ENCODE results near the gene PTPRJ. TPM values are rescaled to one million over a fixed set of nuclear protein-coding genes. Genes with fewer than 3 reads are reported as not detected.

The PTPRJ gene
- total and polyA plus RNA-seq, 2 of the 4 experiments (the other 2 are of a cell fraction): 5.6 to 14.9 TPM

DNA sequence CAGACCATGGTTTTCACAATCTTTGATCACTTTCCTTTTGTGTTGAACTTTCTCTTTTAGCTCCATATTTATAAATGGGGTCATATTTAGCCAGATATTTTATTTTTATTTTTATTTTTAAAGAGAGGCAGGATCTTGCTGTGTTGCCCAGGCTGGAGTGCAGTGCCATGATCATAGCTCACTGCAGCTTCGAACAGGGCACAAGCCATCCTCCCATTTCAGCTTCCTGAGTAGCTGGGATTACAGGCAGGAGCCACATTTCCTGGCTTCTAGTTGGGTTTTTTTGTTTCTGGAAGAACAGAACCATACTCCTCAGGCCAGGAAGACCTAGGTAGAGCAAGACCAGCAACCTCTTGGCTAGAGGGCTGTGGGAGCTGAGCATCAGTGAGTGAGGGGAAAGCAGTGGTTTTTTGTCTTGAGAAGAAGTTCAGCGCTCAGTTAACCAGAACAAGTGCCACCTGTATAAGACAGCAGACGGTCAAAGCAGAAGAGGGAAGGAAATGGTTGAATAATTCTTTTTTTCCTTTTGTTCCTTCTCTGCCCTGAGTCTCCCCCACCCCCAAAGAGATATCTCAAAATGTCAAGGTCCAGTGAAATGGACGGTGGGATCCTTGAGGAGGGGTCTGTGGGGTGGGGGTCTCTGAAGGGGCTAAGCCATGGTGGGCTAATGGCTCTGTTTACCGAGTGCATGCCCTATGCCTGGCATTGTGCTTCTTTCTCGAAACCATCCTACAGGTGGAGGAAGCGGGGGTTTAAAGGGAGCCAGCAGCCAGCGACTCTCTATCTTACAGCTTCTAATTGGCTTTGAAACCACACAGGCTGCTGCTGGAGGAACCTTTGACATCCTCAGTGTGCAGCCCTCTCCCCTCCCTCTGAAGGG lies 63.0 kb downstream of the PTPRJ start:
- ATAC-seq (ENCODE audit: low read depth) (no peak), DNase-seq (no peak)
- Histone ChIP-seq H4K8ac (ENCODE audit: low read depth in 2 of 2, low read length in 2 of 2) (no peak overlapping the region), H2BK15ac (ENCODE audit: low read depth, low read length) (no peak overlapping the region), H2BK120ac (ENCODE audit: low read depth, low read length) (no peak overlapping the region), H3K79me1 (ENCODE audit: low read depth in 1 of 2, low read length in 2 of 2) (peaks cover 45 to 72% of the 10 kb centered on the region in 2 experiments), H2BK20ac (ENCODE audit: low read depth, low read length) (no peak overlapping the region), H2BK5ac (ENCODE audit: low read depth, low read length, poor library complexity, severe bottlenecking) (no peak overlapping the region), H4K91ac (ENCODE audit: insufficient read depth, low read depth, low read length) (no peak overlapping the region), H3K4me1 (ENCODE audit: control insufficient read depth, insufficient read depth, low read length) (peaks cover 7% of the 10 kb centered on the region), H3K9ac (ENCODE audit: low read depth, low read length) (no peak overlapping the region), H3K27me3 (ENCODE audit: control insufficient read depth, insufficient read depth, low read length) (no peaks in the 10 kb centered on the region), H3K27ac (ENCODE audit: insufficient read depth, low read length) (no peak overlapping the region), H3K36me3 (ENCODE audit: control insufficient read depth, insufficient read depth, low read length) (no peaks in the 10 kb centered on the region), H4K5ac (ENCODE audit: low read depth, low read length) (no peak overlapping the region), H3K56ac (ENCODE audit: extremely low read depth, insufficient read depth, low read length) (no peak overlapping the region), H3K9me1 (ENCODE audit: insufficient read depth, low read length) (peaks cover 9% of the 10 kb centered on the region), H3K4ac (ENCODE audit: low read depth, low read length) (no peak overlapping the region), H3K4me2 (ENCODE audit: low read depth, low read length) (no peak overlapping the region), H2AFZ (replicated peaks; ENCODE audit: low read length, poor library complexity) (no peak overlapping the region), H2AK5ac (ENCODE audit: low read depth, low read length) (no peak overlapping the region), H3K4me3 (ENCODE audit: insufficient read depth, low read depth, low read length) (no peak overlapping the region), H3K18ac (ENCODE audit: low read depth, low read length) (no peak overlapping the region), H3K14ac (replicated peaks; ENCODE audit: low read depth, low read length) (no peak overlapping the region), H4K20me1 (ENCODE audit: insufficient read depth, low read length) (peaks cover 4% of the 10 kb centered on the region; the same call in 1 of the 2 replicates), H2AK9ac (replicated peaks; ENCODE audit: low read depth, low read length, poor library complexity) (no peak overlapping the region), H3K9me3 (ENCODE audit: control insufficient read depth, insufficient read depth, low read length) (no peaks in the 10 kb centered on the region), H3K23ac (ENCODE audit: low read depth, low read length) (no peak overlapping the region)
- WGBS, 2 experiments (ENCODE audit: extremely low coverage in 2 of 2, insufficient read length in 1 of 2): no CpG with 5 or more reads among the region's 8 CpGs
- ChIA-PET CTCF (interaction anchor here (0.7 kb wide), 1 partner anchor 12 kb away, joined by 3 read pairs; no protein-coding TSS in a partner anchor), POLR2A (ENCODE audit: unreplicated experiment) (interaction anchor here (0.6 kb wide), 1 partner anchor 20 kb away, joined by 3 read pairs; no protein-coding TSS in a partner anchor)
- no TSS peak for BruUV-seq (replicated peaks)
- dilution Hi-C loops (cut with HindIII; ENCODE audit: low sequenced_read_pairs, unreplicated experiment) (no loop called here), in situ Hi-C loops (cut with MboI; ENCODE audit: low sequenced_read_pairs) (no loop called here), intact Hi-C loops (cut with micrococcal nuclease) (no loop called here)
- no peak for TF ChIP-seq RFX5 (IDR thresholded peaks at IDR 0.05; ENCODE audit: low read depth, low read length)
- TF ChIP-seq, protein P1, sequence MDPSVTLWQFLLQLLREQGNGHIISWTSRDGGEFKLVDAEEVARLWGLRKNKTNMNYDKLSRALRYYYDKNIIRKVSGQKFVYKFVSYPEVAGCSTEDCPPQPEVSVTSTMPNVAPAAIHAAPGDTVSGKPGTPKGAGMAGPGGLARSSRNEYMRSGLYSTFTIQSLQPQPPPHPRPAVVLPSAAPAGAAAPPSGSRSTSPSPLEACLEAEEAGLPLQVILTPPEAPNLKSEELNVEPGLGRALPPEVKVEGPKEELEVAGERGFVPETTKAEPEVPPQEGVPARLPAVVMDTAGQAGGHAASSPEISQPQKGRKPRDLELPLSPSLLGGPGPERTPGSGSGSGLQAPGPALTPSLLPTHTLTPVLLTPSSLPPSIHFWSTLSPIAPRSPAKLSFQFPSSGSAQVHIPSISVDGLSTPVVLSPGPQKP (IDR thresholded peaks at IDR 0.05; ENCODE audit: borderline replicate concordance, low read depth, low read length): no peak
- TF ChIP-seq MAZ (IDR thresholded peaks at IDR 0.05; ENCODE audit: borderline replicate concordance, low read depth, low read length): no peak
- no peak for TF ChIP-seq POLR2A (IDR thresholded peaks at IDR 0.05; ENCODE audit: low read depth, low read length)
- TF ChIP-seq MXI1 (IDR thresholded peaks at IDR 0.05; ENCODE audit: borderline replicate concordance, low read depth, low read length): no peak
- TF ChIP-seq BHLHE40 (IDR thresholded peaks at IDR 0.05; ENCODE audit: low read depth, low read length): no peak
- no peak for TF ChIP-seq SMC3 (IDR thresholded peaks at IDR 0.05; ENCODE audit: low read depth, low read length)
- TF ChIP-seq RCOR1 (IDR thresholded peaks at IDR 0.05; ENCODE audit: insufficient replicate concordance, low read length): no peak
- no peak for TF ChIP-seq NFE2L2 (IDR thresholded peaks at IDR 0.05; ENCODE audit: low read depth, low read length)
- TF ChIP-seq CHD1 (IDR thresholded peaks at IDR 0.05; ENCODE audit: low read depth, low read length): no peak
- TF ChIP-seq, protein P2, sequence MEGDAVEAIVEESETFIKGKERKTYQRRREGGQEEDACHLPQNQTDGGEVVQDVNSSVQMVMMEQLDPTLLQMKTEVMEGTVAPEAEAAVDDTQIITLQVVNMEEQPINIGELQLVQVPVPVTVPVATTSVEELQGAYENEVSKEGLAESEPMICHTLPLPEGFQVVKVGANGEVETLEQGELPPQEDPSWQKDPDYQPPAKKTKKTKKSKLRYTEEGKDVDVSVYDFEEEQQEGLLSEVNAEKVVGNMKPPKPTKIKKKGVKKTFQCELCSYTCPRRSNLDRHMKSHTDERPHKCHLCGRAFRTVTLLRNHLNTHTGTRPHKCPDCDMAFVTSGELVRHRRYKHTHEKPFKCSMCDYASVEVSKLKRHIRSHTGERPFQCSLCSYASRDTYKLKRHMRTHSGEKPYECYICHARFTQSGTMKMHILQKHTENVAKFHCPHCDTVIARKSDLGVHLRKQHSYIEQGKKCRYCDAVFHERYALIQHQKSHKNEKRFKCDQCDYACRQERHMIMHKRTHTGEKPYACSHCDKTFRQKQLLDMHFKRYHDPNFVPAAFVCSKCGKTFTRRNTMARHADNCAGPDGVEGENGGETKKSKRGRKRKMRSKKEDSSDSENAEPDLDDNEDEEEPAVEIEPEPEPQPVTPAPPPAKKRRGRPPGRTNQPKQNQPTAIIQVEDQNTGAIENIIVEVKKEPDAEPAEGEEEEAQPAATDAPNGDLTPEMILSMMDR (conservative IDR thresholded peaks at IDR 0.05; ENCODE audit: low read depth, low read length): no peak
- no peak for TF ChIP-seq RAD21 (IDR thresholded peaks at IDR 0.05; ENCODE audit: low read length)
- no peak for TF ChIP-seq CEBPB (IDR thresholded peaks at IDR 0.05; ENCODE audit: low read depth, low read length)
- TF ChIP-seq FOS (IDR thresholded peaks at IDR 0.05; ENCODE audit: low read depth, low read length): no peak
- no peak for TF ChIP-seq MAFK (IDR thresholded peaks at IDR 0.05; ENCODE audit: low read depth, low read length)
